ENCODE results near the gene KAT8. TPM values are rescaled to one million over a fixed set of nuclear protein-coding genes. Genes with fewer than 3 reads are reported as not detected.
A peak's percentile ranks its signal among the peaks of the same experiment; 100 is the strongest.
"Not testable (repeated sequence)": the region's sequence is repeated elsewhere in the genome, so short reads cannot be mapped to it uniquely, and the experiment has no call there.

KAT8 gene
- total RNA-seq, 1 donor from 2014 or later, result 67.3 TPM

GRCh38 chr16:31099860-31100638, 17.4 kb upstream of the KAT8 start:
- intact Hi-C loops (cut with DNase I), result loop anchor here (10.0 kb wide), 1 partner anchor 115 kb away; the partner anchor contains the start of gene HSD3B7
- no peak for DNase-seq (ENCODE audit: low spot score)

GRCh38 chr16:31100876-31101641, 16.4 kb upstream of the KAT8 start:
- ATAC-seq; intact Hi-C loops (cut with DNase I); DNase-seq (ENCODE audit: low spot score): not testable (repeated sequence)

More at GRCh38 chr16:31099860-31100638, 17.4 kb upstream of the KAT8 start:
- no peak for ATAC-seq

- peak; percentile 82 for ATAC-seq
- intact Hi-C loops (cut with DNase I), result no loop called here
- DNase-seq (ENCODE audit: low spot score), result peak; percentile 93
Observed at GRCh38 chr16:31105677-31106213, 11.7 kb upstream of the KAT8 start.

- ATAC-seq (no peak), DNase-seq (ENCODE audit: low spot score) (no peak)
- intact Hi-C loops (cut with DNase I), result no loop called here
Observed at GRCh38 chr16:31106509-31107464, 10.7 kb upstream of the KAT8 start.

GRCh38 chr16:31107465-31107867, 10.0 kb upstream of the KAT8 start:
- DNase-seq (ENCODE audit: low spot score) (no peak), ATAC-seq (no peak)
- intact Hi-C loops (cut with DNase I), result no loop called here

- ATAC-seq (peak; percentile 88), DNase-seq (ENCODE audit: low spot score) (peak; percentile 86)
- intact Hi-C loops (cut with DNase I), result no loop called here
Observed at GRCh38 chr16:31108035-31108793, 9.2 kb upstream of the KAT8 start, which contains the start of gene BCKDK. TSS of gene BCKDK (plus strand) at chr16:31108386. CDS start at chr16:31109224, 838 bp downstream.

- ATAC-seq (no peak), DNase-seq (ENCODE audit: low spot score) (no peak)
- intact Hi-C loops (cut with DNase I), result no loop called here
Observed at GRCh38 chr16:31108794-31109558, 8.5 kb upstream of the KAT8 start.

- ATAC-seq (no peak), DNase-seq (ENCODE audit: low spot score) (no peak)
- intact Hi-C loops (cut with DNase I), result no loop called here
Observed at GRCh38 chr16:31109622-31110021, 7.8 kb upstream of the KAT8 start.

- intact Hi-C loops (cut with DNase I), result no loop called here
- DNase-seq (ENCODE audit: low spot score), result no peak
- no peak for ATAC-seq
Observed at GRCh38 chr16:31110106-31111034, 7.1 kb upstream of the KAT8 start.

GRCh38 chr16:31111881-31112466, 5.5 kb upstream of the KAT8 start:
- DNase-seq (ENCODE audit: low spot score) (no peak), ATAC-seq (no peak)
- intact Hi-C loops (cut with DNase I), result no loop called here

GRCh38 chr16:31112711-31113110, 4.8 kb upstream of the KAT8 start:
- intact Hi-C loops (cut with DNase I), result no loop called here
- DNase-seq (ENCODE audit: low spot score) (no peak), ATAC-seq (no peak)

GRCh38 chr16:31113121-31114120, 4.0 kb upstream of the KAT8 start:
- intact Hi-C loops (cut with DNase I), result no loop called here
- ATAC-seq (no peak), DNase-seq (ENCODE audit: low spot score) (no peak)

GRCh38 chr16:31114468-31114867, 3.0 kb upstream of the KAT8 start:
- intact Hi-C loops (cut with DNase I), result no loop called here
- DNase-seq (ENCODE audit: low spot score) (no peak), ATAC-seq (no peak)

GRCh38 chr16:31118223-31119155, 1.0 kb downstream of the KAT8 start:
- no peak for DNase-seq (ENCODE audit: low spot score)
- ATAC-seq, result no peak
- intact Hi-C loops (cut with DNase I), result no loop called here

Data from sciatic nerve (tissue), 2 donors.